ENCODE data around the gene NRXN2. TPM values are rescaled to one million over a fixed set of nuclear protein-coding genes. Genes with fewer than 3 reads are reported as not detected.

NRXN2 gene
- total and polyA plus RNA-seq, 2 donors (not counting 3 experiments of a cell fraction or from before 2014, with no cell fraction given) = not detected

- Histone ChIP-seq H3K9ac (replicated peaks; ENCODE audit: extremely low read depth, insufficient read depth, low read length) (no peak overlapping the region), H3K9me1 (replicated peaks; ENCODE audit: control insufficient read depth, extremely low read depth, insufficient read depth, low read length) (no peaks in the 10 kb centered on the region), H3K27ac (ENCODE audit: insufficient read depth, low read depth, low read length) (no peak overlapping the region), H3K4me1 (ENCODE audit: control insufficient read depth, extremely low read depth, insufficient read depth, low read length) (no peaks in the 10 kb centered on the region), H3K36me3 (ENCODE audit: control insufficient read depth in 2 of 2, extremely low read depth in 1 of 2, insufficient read depth in 2 of 2, low read length in 2 of 2) (no peaks in the 10 kb centered on the region), H3K9me3 (replicated peaks; ENCODE audit: control insufficient read depth, insufficient read depth, low read length) (no peaks in the 10 kb centered on the region), H3K27me3 (ENCODE audit: control insufficient read depth in 2 of 2, insufficient read depth in 2 of 2, low read length in 2 of 2) (peaks cover 9 to 15% of the 10 kb centered on the region in 2 experiments), H3K4me3 (replicated peaks in 1 of 3; ENCODE audit: insufficient read depth in 1 of 3, low read depth in 1 of 3, low read length in 3 of 3) (no peak overlapping the region), H2AFZ (ENCODE audit: low read depth, low read length) (no peak overlapping the region), H3K79me2 (ENCODE audit: control insufficient read depth, insufficient read depth, low read length) (no peaks in the 10 kb centered on the region), H4K20me1 (replicated peaks; ENCODE audit: control insufficient read depth, extremely low read depth, insufficient read depth, low read length) (no peaks in the 10 kb centered on the region), H3K4me2 (ENCODE audit: insufficient read depth, low read length) (no peak overlapping the region)
- no peak for FAIRE-seq
- intact Hi-C loops (cut with micrococcal nuclease) (no loop called here), dilution Hi-C loops (cut with MboI; ENCODE audit: extremely low pct_ligation_motif_present, low sequenced_read_pairs) (no loop called here)
- no peak for DNase-seq (ENCODE audit: low read depth, low spot score)
- no TSS peak for BruUV-seq (replicated peaks)
- ChIA-PET CTCF (interaction anchor here (1.2 kb wide), 1 partner anchor 42 kb away, joined by 5 read pairs; no protein-coding TSS in a partner anchor), POLR2A (no interaction called here)
- TF ChIP-seq FOS (IDR thresholded peaks at IDR 0.05; ENCODE audit: borderline replicate concordance, insufficient read depth, low read length) (no peak), EZH2 (IDR thresholded peaks at IDR 0.05; ENCODE audit: borderline replicate concordance, low read depth, low read length, severe bottlenecking) (no peak), MYC (IDR thresholded peaks at IDR 0.05; ENCODE audit: low read depth, low read length) (no peak), GATA2 (IDR thresholded peaks at IDR 0.05; ENCODE audit: insufficient read depth, insufficient read length, low read depth, low read length) (no peak), POLR2AphosphoS5 (IDR thresholded peaks at IDR 0.05; ENCODE audit: insufficient read depth, low read depth, low read length) (no peak)
- TF ChIP-seq, protein P1, sequence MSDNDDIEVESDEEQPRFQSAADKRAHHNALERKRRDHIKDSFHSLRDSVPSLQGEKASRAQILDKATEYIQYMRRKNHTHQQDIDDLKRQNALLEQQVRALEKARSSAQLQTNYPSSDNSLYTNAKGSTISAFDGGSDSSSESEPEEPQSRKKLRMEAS (IDR thresholded peaks at IDR 0.05; ENCODE audit: insufficient read depth, insufficient read length) = no peak
- TF ChIP-seq, protein P2, sequence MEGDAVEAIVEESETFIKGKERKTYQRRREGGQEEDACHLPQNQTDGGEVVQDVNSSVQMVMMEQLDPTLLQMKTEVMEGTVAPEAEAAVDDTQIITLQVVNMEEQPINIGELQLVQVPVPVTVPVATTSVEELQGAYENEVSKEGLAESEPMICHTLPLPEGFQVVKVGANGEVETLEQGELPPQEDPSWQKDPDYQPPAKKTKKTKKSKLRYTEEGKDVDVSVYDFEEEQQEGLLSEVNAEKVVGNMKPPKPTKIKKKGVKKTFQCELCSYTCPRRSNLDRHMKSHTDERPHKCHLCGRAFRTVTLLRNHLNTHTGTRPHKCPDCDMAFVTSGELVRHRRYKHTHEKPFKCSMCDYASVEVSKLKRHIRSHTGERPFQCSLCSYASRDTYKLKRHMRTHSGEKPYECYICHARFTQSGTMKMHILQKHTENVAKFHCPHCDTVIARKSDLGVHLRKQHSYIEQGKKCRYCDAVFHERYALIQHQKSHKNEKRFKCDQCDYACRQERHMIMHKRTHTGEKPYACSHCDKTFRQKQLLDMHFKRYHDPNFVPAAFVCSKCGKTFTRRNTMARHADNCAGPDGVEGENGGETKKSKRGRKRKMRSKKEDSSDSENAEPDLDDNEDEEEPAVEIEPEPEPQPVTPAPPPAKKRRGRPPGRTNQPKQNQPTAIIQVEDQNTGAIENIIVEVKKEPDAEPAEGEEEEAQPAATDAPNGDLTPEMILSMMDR (IDR thresholded peaks at IDR 0.05; ENCODE audit: extremely low read depth in 1 of 2, insufficient read depth in 1 of 2, low read depth in 1 of 2, low read length in 2 of 2) = no peak
Measured at GRCh38 chr11:64610596-64610995, 112.4 kb downstream of the NRXN2 start.

All from endothelial cell of umbilical vein (primary cell).